ENCODE measurements around the gene NR1I2. TPM values are rescaled to one million over a fixed set of nuclear protein-coding genes. Genes with fewer than 3 reads are reported as not detected.

The NR1I2 gene
- polyA plus RNA-seq, 4 donors = 37.8 to 166 (median 95.5) TPM

GRCh38 chr3:119859728-119860127 lies 77.8 kb downstream of the NR1I2 start:
- no peak overlapping the region for H3K4me3 ChIP-seq (ENCODE audit: low read depth in 1 of 3, low read length in 3 of 3)
- no peaks in the 10 kb centered on the region for H3K27me3 ChIP-seq (ENCODE audit: control insufficient read depth in 3 of 3, insufficient read depth in 3 of 3, low read length in 3 of 3)
- no peaks in the 10 kb centered on the region for H3K4me1 ChIP-seq (ENCODE audit: control insufficient read depth in 3 of 3, insufficient read depth in 2 of 3, low read depth in 1 of 3, low read length in 2 of 3)
- no peak overlapping the region for H3K27ac ChIP-seq (ENCODE audit: low read depth in 1 of 3, low read length in 2 of 3)
- DNase-seq (no peak), FAIRE-seq (no peak)
- H3K9me3 ChIP-seq (ENCODE audit: control insufficient read depth in 2 of 2, insufficient read depth in 1 of 2, low read depth in 1 of 2, low read length in 1 of 2) = peaks cover 0 to 11% of the 10 kb centered on the region in 2 donors
- H3K36me3 ChIP-seq (ENCODE audit: control insufficient read depth in 3 of 3, insufficient read depth in 2 of 3, low read depth in 1 of 3, low read length in 3 of 3) = peaks cover 3 to 12% (median 11%) of the 10 kb centered on the region in 3 donors
- WGBS, 3 donors = 96 to 100% (median 97%) methylated on average over 2 of the region's 2 CpGs

- Histone ChIP-seq H3K36me3 (ENCODE audit: control insufficient read depth in 3 of 3, insufficient read depth in 2 of 3, low read depth in 1 of 3, low read length in 3 of 3) (peaks cover 3 to 11% (median 11%) of the 10 kb centered on the region in 3 donors), H3K9me3 (ENCODE audit: control insufficient read depth in 2 of 2, insufficient read depth in 1 of 2, low read depth in 1 of 2, low read length in 1 of 2) (peaks cover 0 to 11% of the 10 kb centered on the region in 2 donors), H3K4me1 (ENCODE audit: control insufficient read depth in 3 of 3, insufficient read depth in 2 of 3, low read depth in 1 of 3, low read length in 2 of 3) (no peaks in the 10 kb centered on the region), H3K27ac (ENCODE audit: low read depth in 1 of 3, low read length in 2 of 3) (no peak overlapping the region), H3K4me3 (ENCODE audit: low read depth in 1 of 3, low read length in 3 of 3) (no peak overlapping the region), H3K27me3 (ENCODE audit: control insufficient read depth in 3 of 3, insufficient read depth in 3 of 3, low read length in 3 of 3) (no peaks in the 10 kb centered on the region)
- no peak for DNase-seq
- no peak for FAIRE-seq
- 89 to 98% (median 96%) methylated on average over 2 of the region's 2 CpGs for WGBS, 3 donors
Observed at GRCh38 chr3:119861681-119862080, 79.8 kb downstream of the NR1I2 start.

GRCh38 chr3:119862616-119863015 lies 80.7 kb downstream of the NR1I2 start:
- WGBS, 3 donors = 90 to 97% (median 95%) methylated on average over 2 of the region's 2 CpGs
- DNase-seq (no peak), FAIRE-seq (no peak)
- Histone ChIP-seq H3K4me1 (ENCODE audit: control insufficient read depth in 3 of 3, insufficient read depth in 2 of 3, low read depth in 1 of 3, low read length in 2 of 3) (no peaks in the 10 kb centered on the region), H3K9me3 (ENCODE audit: control insufficient read depth in 2 of 2, insufficient read depth in 1 of 2, low read depth in 1 of 2, low read length in 1 of 2) (peaks cover 0 to 11% of the 10 kb centered on the region in 2 donors), H3K27ac (ENCODE audit: low read depth in 1 of 3, low read length in 2 of 3) (no peak overlapping the region), H3K36me3 (ENCODE audit: control insufficient read depth in 3 of 3, insufficient read depth in 2 of 3, low read depth in 1 of 3, low read length in 3 of 3) (peaks cover 3 to 11% (median 11%) of the 10 kb centered on the region in 3 donors), H3K27me3 (ENCODE audit: control insufficient read depth in 3 of 3, insufficient read depth in 3 of 3, low read length in 3 of 3) (no peaks in the 10 kb centered on the region), H3K4me3 (ENCODE audit: low read depth in 1 of 3, low read length in 3 of 3) (no peak overlapping the region)

- DNase-seq = no peak
- 94 to 95% (median 94%) methylated on average over 7 of the region's 7 CpGs for WGBS, 3 donors
Observed at GRCh38 chr3:119864476-119864875, 82.6 kb downstream of the NR1I2 start.

More at GRCh38 chr3:119864476-119864875, 82.6 kb downstream of the NR1I2 start:
- FAIRE-seq = no peak
- no peak overlapping the region for H3K4me3 ChIP-seq (ENCODE audit: low read depth in 1 of 3, low read length in 3 of 3)
- no peak overlapping the region for H3K27ac ChIP-seq (ENCODE audit: low read depth in 1 of 3, low read length in 2 of 3)
- no peaks in the 10 kb centered on the region for H3K4me1 ChIP-seq (ENCODE audit: control insufficient read depth in 3 of 3, insufficient read depth in 2 of 3, low read depth in 1 of 3, low read length in 2 of 3)
- peaks cover 3 to 13% (median 6%) of the 10 kb centered on the region in 3 donors for H3K36me3 ChIP-seq (ENCODE audit: control insufficient read depth in 3 of 3, insufficient read depth in 2 of 3, low read depth in 1 of 3, low read length in 3 of 3)
- no peaks in the 10 kb centered on the region for H3K9me3 ChIP-seq (ENCODE audit: control insufficient read depth in 2 of 2, insufficient read depth in 1 of 2, low read depth in 1 of 2, low read length in 1 of 2)
- no peaks in the 10 kb centered on the region for H3K27me3 ChIP-seq (ENCODE audit: control insufficient read depth in 3 of 3, insufficient read depth in 3 of 3, low read length in 3 of 3)

Other genes with a start within 250 kb of the NR1I2 start
- under 1 TPM in 3 of 4 donors, not detected in 1; 0.21 to 0.53 (median 0.27) TPM for gene CD80, start 222.5 kb upstream of the NR1I2 start, polyA plus RNA-seq
- gene ADPRH, start 202.6 kb upstream of the NR1I2 start, polyA plus RNA-seq = 1 to 10 TPM in 3 of 4 donors, under 1 TPM in 1; 0.89 to 5.4 (median 2.1) TPM
- gene PLA1A, start 184.2 kb upstream of the NR1I2 start, polyA plus RNA-seq = 10 to 100 TPM in 1 of 4 donors, 1 to 10 TPM in 1, not detected in 2; 5.0 to 15.3 TPM
- 1 to 10 TPM; 1.8 to 8.6 (median 3.3) TPM for gene POPDC2, start 121.5 kb upstream of the NR1I2 start, polyA plus RNA-seq
- gene COX17, start 104.7 kb upstream of the NR1I2 start, polyA plus RNA-seq = 100 to 1,000 TPM in 3 of 4 donors, 10 to 100 TPM in 1; 65.8 to 313 (median 161) TPM
- 1 to 10 TPM in 1 of 4 donors, under 1 TPM in 1, not detected in 2; 0.43 to 3.2 TPM for gene CFAP91, start 79.1 kb upstream of the NR1I2 start, polyA plus RNA-seq